ENCODE measurements around the gene MGAT5.
"Not testable (repeated sequence)": the region's sequence is repeated elsewhere in the genome, so short reads cannot be mapped to it uniquely, and the experiment has no call there.

Gene MGAT5

GRCh38 chr2:134281815-134282419 lies 28.0 kb downstream of the MGAT5 start:
- DNase-seq = no peak

GRCh38 chr2:134282629-134283400 lies 28.9 kb downstream of the MGAT5 start:
- no peak for DNase-seq

GRCh38 chr2:134283661-134284060 lies 29.8 kb downstream of the MGAT5 start:
- DNase-seq = no peak

GRCh38 chr2:134284119-134284670 lies 30.3 kb downstream of the MGAT5 start:
- DNase-seq = no peak

GRCh38 chr2:134287323-134287722 lies 33.5 kb downstream of the MGAT5 start:
- no peak for DNase-seq

GRCh38 chr2:134288814-134289213 lies 34.9 kb downstream of the MGAT5 start:
- no peak for DNase-seq

GRCh38 chr2:134289225-134289624 lies 35.4 kb downstream of the MGAT5 start:
- DNase-seq = no peak

GRCh38 chr2:134290358-134290757 lies 36.5 kb downstream of the MGAT5 start:
- no peak for DNase-seq

GRCh38 chr2:134292514-134292913 lies 38.6 kb downstream of the MGAT5 start:
- DNase-seq = no peak

GRCh38 chr2:134293719-134294537 lies 40.1 kb downstream of the MGAT5 start:
- DNase-seq = no peak

- DNase-seq = not testable (repeated sequence)
These were observed 40.7 kb downstream of the MGAT5 start for GRCh38 chr2:134294598-134294997.

- no peak for DNase-seq
These were observed 41.6 kb downstream of the MGAT5 start for GRCh38 chr2:134295441-134295840.

- no peak for DNase-seq
These were observed 42.4 kb downstream of the MGAT5 start for GRCh38 chr2:134296301-134296700.

GRCh38 chr2:134299334-134299733 lies 45.5 kb downstream of the MGAT5 start:
- DNase-seq = no peak

GRCh38 chr2:134300585-134300984 lies 46.7 kb downstream of the MGAT5 start:
- DNase-seq = no peak

- DNase-seq = no peak
These were observed 47.4 kb downstream of the MGAT5 start for GRCh38 chr2:134301099-134301927.

GRCh38 chr2:134301928-134302260 lies 48.0 kb downstream of the MGAT5 start:
- no peak for DNase-seq

GRCh38 chr2:134304394-134305108 lies 50.7 kb downstream of the MGAT5 start:
- DNase-seq = no peak

GRCh38 chr2:134305109-134305491 lies 51.2 kb downstream of the MGAT5 start:
- no peak for DNase-seq

GRCh38 chr2:134306521-134306920 lies 52.6 kb downstream of the MGAT5 start:
- DNase-seq = no peak

GRCh38 chr2:134307334-134307733 lies 53.5 kb downstream of the MGAT5 start:
- DNase-seq = no peak

All from GOT3 (cell line).